ENCODE measurements around the gene PRCP. TPM values are rescaled to one million over a fixed set of nuclear protein-coding genes. Genes with fewer than 3 reads are reported as not detected.

PRCP gene
- total RNA-seq, 1 experiment from 2014 or later: 53.9 TPM

DNA sequence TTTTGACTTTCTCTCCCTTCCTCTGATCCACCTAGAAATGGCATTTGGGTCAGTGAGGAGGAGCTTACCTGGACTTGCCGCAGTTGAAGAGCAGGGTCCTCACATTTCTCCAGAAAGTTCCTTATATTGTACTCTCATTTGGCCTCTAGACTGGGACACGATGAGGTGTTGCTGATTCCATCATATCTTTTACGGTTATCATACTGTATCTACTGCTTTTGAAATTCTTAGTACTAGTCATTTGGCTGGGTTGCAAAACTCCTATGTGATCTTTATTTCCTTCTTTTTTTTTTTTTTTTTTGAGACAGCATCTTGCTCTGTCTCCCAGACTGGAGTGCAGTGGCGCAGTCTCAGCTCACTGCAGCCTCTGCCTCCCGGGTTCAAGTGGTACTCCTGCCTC lies 107.9 kb downstream of the PRCP start:
- ATAC-seq (no peak), DNase-seq (ENCODE audit: low spot score) (no peak)
- no peaks in the 10 kb centered on the region for H3K27me3 Mint-ChIP-seq (ENCODE audit: low read depth)
- no peaks in the 10 kb centered on the region for H3K36me3 Mint-ChIP-seq
- no peaks in the 10 kb centered on the region for H3K4me1 Mint-ChIP-seq
- H3K4me3 Mint-ChIP-seq: no peak overlapping the region
- no peak for TF ChIP-seq OVOL2 (CRISPR knock-in tag; IDR thresholded peaks at IDR 0.05; ENCODE audit: borderline replicate concordance)
- no peak for TF ChIP-seq RELA (CRISPR knock-in tag; IDR thresholded peaks at IDR 0.05; ENCODE audit: borderline replicate concordance)
- TF ChIP-seq, protein P1, sequence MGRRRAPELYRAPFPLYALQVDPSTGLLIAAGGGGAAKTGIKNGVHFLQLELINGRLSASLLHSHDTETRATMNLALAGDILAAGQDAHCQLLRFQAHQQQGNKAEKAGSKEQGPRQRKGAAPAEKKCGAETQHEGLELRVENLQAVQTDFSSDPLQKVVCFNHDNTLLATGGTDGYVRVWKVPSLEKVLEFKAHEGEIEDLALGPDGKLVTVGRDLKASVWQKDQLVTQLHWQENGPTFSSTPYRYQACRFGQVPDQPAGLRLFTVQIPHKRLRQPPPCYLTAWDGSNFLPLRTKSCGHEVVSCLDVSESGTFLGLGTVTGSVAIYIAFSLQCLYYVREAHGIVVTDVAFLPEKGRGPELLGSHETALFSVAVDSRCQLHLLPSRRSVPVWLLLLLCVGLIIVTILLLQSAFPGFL (CRISPR knock-in tag; IDR thresholded peaks at IDR 0.05; ENCODE audit: borderline replicate concordance): no peak
- TF ChIP-seq ZNF121 (CRISPR knock-in tag; IDR thresholded peaks at IDR 0.05): no peak
- TF ChIP-seq FOXP1 (CRISPR knock-in tag; IDR thresholded peaks at IDR 0.05; ENCODE audit: borderline replicate concordance): no peak
- TF ChIP-seq, protein P2, sequence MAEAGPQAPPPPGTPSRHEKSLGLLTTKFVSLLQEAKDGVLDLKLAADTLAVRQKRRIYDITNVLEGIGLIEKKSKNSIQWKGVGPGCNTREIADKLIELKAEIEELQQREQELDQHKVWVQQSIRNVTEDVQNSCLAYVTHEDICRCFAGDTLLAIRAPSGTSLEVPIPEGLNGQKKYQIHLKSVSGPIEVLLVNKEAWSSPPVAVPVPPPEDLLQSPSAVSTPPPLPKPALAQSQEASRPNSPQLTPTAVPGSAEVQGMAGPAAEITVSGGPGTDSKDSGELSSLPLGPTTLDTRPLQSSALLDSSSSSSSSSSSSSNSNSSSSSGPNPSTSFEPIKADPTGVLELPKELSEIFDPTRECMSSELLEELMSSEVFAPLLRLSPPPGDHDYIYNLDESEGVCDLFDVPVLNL (CRISPR knock-in tag; IDR thresholded peaks at IDR 0.05; ENCODE audit: borderline replicate concordance, low read depth): no peak
- no peak for TF ChIP-seq RORB (CRISPR knock-in tag; IDR thresholded peaks at IDR 0.05)
- TF ChIP-seq, protein P3, sequence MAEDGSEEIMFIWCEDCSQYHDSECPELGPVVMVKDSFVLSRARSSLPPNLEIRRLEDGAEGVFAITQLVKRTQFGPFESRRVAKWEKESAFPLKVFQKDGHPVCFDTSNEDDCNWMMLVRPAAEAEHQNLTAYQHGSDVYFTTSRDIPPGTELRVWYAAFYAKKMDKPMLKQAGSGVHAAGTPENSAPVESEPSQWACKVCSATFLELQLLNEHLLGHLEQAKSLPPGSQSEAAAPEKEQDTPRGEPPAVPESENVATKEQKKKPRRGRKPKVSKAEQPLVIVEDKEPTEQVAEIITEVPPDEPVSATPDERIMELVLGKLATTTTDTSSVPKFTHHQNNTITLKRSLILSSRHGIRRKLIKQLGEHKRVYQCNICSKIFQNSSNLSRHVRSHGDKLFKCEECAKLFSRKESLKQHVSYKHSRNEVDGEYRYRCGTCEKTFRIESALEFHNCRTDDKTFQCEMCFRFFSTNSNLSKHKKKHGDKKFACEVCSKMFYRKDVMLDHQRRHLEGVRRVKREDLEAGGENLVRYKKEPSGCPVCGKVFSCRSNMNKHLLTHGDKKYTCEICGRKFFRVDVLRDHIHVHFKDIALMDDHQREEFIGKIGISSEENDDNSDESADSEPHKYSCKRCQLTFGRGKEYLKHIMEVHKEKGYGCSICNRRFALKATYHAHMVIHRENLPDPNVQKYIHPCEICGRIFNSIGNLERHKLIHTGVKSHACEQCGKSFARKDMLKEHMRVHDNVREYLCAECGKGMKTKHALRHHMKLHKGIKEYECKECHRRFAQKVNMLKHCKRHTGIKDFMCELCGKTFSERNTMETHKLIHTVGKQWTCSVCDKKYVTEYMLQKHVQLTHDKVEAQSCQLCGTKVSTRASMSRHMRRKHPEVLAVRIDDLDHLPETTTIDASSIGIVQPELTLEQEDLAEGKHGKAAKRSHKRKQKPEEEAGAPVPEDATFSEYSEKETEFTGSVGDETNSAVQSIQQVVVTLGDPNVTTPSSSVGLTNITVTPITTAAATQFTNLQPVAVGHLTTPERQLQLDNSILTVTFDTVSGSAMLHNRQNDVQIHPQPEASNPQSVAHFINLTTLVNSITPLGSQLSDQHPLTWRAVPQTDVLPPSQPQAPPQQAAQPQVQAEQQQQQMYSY (CRISPR knock-in tag; IDR thresholded peaks at IDR 0.05): no peak
- TF ChIP-seq ZNF416 (CRISPR knock-in tag; IDR thresholded peaks at IDR 0.05): no peak
- TF ChIP-seq, protein P4, sequence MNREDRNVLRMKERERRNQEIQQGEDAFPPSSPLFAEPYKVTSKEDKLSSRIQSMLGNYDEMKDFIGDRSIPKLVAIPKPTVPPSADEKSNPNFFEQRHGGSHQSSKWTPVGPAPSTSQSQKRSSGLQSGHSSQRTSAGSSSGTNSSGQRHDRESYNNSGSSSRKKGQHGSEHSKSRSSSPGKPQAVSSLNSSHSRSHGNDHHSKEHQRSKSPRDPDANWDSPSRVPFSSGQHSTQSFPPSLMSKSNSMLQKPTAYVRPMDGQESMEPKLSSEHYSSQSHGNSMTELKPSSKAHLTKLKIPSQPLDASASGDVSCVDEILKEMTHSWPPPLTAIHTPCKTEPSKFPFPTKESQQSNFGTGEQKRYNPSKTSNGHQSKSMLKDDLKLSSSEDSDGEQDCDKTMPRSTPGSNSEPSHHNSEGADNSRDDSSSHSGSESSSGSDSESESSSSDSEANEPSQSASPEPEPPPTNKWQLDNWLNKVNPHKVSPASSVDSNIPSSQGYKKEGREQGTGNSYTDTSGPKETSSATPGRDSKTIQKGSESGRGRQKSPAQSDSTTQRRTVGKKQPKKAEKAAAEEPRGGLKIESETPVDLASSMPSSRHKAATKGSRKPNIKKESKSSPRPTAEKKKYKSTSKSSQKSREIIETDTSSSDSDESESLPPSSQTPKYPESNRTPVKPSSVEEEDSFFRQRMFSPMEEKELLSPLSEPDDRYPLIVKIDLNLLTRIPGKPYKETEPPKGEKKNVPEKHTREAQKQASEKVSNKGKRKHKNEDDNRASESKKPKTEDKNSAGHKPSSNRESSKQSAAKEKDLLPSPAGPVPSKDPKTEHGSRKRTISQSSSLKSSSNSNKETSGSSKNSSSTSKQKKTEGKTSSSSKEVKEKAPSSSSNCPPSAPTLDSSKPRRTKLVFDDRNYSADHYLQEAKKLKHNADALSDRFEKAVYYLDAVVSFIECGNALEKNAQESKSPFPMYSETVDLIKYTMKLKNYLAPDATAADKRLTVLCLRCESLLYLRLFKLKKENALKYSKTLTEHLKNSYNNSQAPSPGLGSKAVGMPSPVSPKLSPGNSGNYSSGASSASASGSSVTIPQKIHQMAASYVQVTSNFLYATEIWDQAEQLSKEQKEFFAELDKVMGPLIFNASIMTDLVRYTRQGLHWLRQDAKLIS (CRISPR knock-in tag; IDR thresholded peaks at IDR 0.05; ENCODE audit: borderline replicate concordance): no peak
- no peak for TF ChIP-seq NFYB (CRISPR knock-in tag; conservative IDR thresholded peaks at IDR 0.05; ENCODE audit: low read depth)
- no peak for TF ChIP-seq ATF1 (CRISPR knock-in tag; IDR thresholded peaks at IDR 0.05)
- no peak for TF ChIP-seq CREM (CRISPR knock-in tag; IDR thresholded peaks at IDR 0.05)
- no peak for TF ChIP-seq ESRRA (CRISPR knock-in tag; IDR thresholded peaks at IDR 0.05; ENCODE audit: borderline replicate concordance)
- TF ChIP-seq MXD4 (CRISPR knock-in tag; IDR thresholded peaks at IDR 0.05; ENCODE audit: borderline replicate concordance): no peak
- ChIA-PET CTCF (no interaction called here), POLR2A (interaction anchor here (0.8 kb wide), 1 partner anchor 117 kb away, joined by 3 read pairs; no protein-coding TSS in a partner anchor)
- no peak overlapping the region for H3K27ac Mint-ChIP-seq
- H3K9me3 Mint-ChIP-seq: no peaks in the 10 kb centered on the region

DNA sequence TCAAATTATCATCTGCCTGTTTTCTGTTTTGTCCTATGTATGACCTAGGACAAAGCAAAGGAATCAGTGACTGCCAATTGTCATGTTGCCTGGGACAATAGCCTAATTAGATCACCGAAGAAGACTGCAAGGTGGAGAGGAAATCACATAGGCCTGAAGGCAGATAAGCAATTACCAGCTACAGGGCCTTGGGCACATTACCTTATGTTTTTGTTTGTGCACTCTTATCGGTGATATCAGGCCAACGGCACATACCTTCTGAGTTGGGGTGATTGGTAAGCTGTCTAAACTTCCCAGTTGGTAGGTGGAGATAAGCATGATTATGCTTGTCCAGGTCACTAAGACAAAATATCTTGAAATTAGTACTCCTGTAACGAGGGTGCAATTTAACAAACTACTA lies 108.5 kb downstream of the PRCP start:
- Mint-ChIP-seq H3K9me3 (no peaks in the 10 kb centered on the region), H3K27me3 (ENCODE audit: low read depth) (no peaks in the 10 kb centered on the region), H3K36me3 (no peaks in the 10 kb centered on the region), H3K4me1 (no peaks in the 10 kb centered on the region), H3K4me3 (no peak overlapping the region), H3K27ac (no peak overlapping the region)
- ATAC-seq (no peak), DNase-seq (ENCODE audit: low spot score) (no peak)
- TF ChIP-seq, protein P5, sequence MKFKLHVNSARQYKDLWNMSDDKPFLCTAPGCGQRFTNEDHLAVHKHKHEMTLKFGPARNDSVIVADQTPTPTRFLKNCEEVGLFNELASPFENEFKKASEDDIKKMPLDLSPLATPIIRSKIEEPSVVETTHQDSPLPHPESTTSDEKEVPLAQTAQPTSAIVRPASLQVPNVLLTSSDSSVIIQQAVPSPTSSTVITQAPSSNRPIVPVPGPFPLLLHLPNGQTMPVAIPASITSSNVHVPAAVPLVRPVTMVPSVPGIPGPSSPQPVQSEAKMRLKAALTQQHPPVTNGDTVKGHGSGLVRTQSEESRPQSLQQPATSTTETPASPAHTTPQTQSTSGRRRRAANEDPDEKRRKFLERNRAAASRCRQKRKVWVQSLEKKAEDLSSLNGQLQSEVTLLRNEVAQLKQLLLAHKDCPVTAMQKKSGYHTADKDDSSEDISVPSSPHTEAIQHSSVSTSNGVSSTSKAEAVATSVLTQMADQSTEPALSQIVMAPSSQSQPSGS (CRISPR knock-in tag; IDR thresholded peaks at IDR 0.05; ENCODE audit: borderline replicate concordance, low read depth): no peak
- TF ChIP-seq HMGA2 (CRISPR knock-in tag; IDR thresholded peaks at IDR 0.05): no peak
- CTCF ChIA-PET: no interaction called here
- POLR2A ChIA-PET: no interaction called here
